Spleen (tissue), 7 donors: ENCODE results near the gene PRTG.

ENCODE experiments used
- POLR2A ChIP-seq, 3 donors: fragments of 450-650 bp; IDR thresholded peaks; one replicate each; pipeline ENCODE4 v1.5.1; 2017; ENCODE audit warnings: antibody characterized with exemption in 3 of 3, mild to moderate bottlenecking in 1 of 3
- POLR2AphosphoS5 ChIP-seq, 3 donors: sonication (generic); formaldehyde crosslinking; IDR thresholded peaks; one replicate each; pipeline ENCODE4 v1.5.1; 2017; ENCODE audit warnings: antibody characterized with exemption in 3 of 3
- TF ChIP-seq, protein P1 (sequence below), 11 experiments: fragments of 200-600 bp in 7 of 11; fragments of 450-650 bp in 4 of 11; sonication (generic) in 4 of 11; IDR thresholded peaks in 8 of 11; conservative IDR thresholded peaks in 3 of 11; 1 replicate in 7 of 11; 2 replicates in 4 of 11; pipeline versions ENCODE4 v1.4.0 to v1.8.0; 2016 to 2021; ENCODE audit warnings: antibody characterized with exemption in 11 of 11, inconsistent platforms in 4 of 11, mild to moderate bottlenecking in 1 of 11
- donor health status: DM: no; HTN: no; CAD: no; lungs with moderate emphysema.
- donor health status: DM: no; HTN: no; CAD: no.
- donor health status: DM: no; HTN: no; CAD: no.

DNA sequence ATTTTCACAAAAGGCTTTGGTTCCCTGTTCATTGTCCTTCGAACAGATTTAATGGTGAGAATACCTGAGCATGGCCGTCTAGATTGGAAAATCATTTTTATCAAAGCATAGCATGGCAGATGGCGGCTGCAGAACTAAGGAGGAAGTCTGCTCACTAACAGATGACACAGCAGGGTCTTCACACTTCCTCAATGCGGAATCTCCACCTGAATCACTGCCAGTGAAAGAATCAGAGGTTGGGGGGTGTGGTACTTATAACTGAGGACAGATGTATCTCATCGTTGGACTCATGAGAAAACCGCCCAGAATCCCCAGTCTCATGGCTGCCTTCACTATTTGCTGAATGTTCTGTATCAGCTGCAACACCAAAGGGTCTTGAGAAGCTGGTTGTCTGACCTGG lies 123.2 kb downstream of the PRTG start:
- TF ChIP-seq, protein P1, sequence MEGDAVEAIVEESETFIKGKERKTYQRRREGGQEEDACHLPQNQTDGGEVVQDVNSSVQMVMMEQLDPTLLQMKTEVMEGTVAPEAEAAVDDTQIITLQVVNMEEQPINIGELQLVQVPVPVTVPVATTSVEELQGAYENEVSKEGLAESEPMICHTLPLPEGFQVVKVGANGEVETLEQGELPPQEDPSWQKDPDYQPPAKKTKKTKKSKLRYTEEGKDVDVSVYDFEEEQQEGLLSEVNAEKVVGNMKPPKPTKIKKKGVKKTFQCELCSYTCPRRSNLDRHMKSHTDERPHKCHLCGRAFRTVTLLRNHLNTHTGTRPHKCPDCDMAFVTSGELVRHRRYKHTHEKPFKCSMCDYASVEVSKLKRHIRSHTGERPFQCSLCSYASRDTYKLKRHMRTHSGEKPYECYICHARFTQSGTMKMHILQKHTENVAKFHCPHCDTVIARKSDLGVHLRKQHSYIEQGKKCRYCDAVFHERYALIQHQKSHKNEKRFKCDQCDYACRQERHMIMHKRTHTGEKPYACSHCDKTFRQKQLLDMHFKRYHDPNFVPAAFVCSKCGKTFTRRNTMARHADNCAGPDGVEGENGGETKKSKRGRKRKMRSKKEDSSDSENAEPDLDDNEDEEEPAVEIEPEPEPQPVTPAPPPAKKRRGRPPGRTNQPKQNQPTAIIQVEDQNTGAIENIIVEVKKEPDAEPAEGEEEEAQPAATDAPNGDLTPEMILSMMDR (IDR thresholded peaks at IDR 0.05 in 8 of 11, conservative IDR thresholded peaks at IDR 0.05 in 3 of 11), result no peak
- no peak for TF ChIP-seq POLR2A (IDR thresholded peaks at IDR 0.05)
- no peak for TF ChIP-seq POLR2AphosphoS5 (IDR thresholded peaks at IDR 0.05)
